Measurements from ENCODE around the gene FGF8.

Gene FGF8

DNA sequence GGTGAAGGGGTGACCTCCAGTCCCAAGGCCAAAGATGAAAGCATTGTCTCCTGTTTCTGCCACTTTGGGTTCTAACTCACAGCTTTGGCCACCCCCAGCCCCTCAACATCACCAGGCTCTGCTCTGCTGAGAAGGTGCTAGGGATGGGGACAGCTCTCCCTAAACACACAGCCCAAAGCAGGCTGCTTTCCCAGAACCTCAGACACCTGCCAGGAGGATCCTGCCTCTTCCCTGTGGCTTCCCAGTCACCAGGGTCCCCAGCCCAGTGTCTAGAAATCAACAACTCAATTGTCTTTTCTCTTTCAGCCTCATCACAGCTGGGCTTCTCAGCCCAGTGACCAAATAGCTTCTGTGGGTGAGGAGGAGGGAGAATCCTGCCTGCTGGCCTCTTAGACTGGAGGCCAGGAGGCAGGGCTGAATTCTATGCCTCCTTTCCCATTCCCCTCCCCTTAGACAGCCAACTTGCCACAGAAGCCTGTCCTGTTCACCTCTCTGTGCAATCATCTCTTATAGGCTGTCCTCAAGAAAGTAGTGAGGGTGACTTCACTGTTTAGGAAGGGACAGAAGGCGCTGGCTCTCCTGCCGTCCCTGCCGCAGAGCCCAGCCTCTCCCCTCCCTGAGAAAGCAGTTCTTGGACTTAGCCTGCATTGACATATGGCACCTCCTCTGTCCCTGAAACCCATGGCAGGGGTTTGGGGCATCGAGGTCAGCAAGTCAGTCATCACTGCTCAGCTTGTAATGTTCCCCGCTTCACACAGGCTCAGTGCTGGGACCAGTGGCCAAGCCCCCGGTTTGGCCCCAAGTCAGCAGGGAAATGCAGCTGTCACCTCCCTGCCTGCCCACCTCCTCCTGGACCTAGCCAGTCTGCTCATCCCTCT lies 3.7 kb downstream of the FGF8 start:
- Histone ChIP-seq H3K4me3 (no peak overlapping the region), H3K27ac (no peak overlapping the region)
- TF ChIP-seq CTCF (IDR thresholded peaks at IDR 0.05): no peak
- DNase-seq (ENCODE audit: low spot score): peak; percentile 53

GRCh38 chr10:101771380-101771779 lies 4.5 kb downstream of the FGF8 start:
- DNase-seq (ENCODE audit: low spot score): peak; percentile 57
- Histone ChIP-seq H3K27ac (no peak overlapping the region), H3K4me3 (no peak overlapping the region)
- no peak for TF ChIP-seq CTCF (IDR thresholded peaks at IDR 0.05)

DNA sequence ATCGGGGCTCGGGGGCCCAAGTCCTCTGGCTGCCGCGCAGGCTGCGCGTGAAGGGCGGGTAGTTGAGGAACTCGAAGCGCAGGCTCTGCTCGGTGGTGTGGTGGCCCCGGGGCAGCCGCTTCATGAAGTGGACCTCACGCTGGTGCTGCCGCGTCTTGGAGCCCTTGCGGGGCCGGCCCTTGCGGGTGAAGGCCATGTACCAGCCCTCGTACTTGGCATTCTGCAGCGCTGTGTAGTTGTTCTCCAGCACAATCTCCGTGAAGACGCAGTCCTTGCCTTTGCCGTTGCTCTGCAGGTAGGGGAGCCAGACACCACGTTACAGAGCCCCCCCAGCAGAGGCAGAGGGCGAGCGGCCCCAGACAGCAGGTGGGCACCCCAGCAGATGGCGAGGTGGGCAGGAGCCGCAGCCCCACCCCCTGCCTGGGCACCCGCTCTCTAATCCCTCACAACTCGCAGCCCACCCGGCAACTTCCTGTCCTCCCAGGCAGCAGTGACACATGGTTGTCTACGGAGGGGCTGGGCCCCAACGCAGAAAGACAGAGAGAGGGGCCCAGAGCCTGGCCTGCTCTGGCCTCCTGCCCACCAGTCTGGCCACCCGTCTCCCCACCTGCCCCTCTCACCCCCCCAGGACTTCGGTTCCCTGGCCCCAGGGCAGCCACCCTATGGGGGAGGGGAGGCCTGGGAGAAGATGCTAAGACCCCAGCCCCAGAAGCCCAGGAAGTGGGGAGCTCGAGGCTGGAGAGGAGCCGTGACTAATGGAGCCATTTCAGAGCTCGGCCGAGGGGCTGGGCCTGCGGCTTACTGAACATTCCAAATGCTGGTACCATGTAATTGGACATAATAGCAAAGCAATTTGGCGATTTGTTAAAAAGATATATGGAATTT lies 5.3 kb downstream of the FGF8 start:
- DNase-seq (ENCODE audit: low spot score): peak; percentile 69

DNA sequence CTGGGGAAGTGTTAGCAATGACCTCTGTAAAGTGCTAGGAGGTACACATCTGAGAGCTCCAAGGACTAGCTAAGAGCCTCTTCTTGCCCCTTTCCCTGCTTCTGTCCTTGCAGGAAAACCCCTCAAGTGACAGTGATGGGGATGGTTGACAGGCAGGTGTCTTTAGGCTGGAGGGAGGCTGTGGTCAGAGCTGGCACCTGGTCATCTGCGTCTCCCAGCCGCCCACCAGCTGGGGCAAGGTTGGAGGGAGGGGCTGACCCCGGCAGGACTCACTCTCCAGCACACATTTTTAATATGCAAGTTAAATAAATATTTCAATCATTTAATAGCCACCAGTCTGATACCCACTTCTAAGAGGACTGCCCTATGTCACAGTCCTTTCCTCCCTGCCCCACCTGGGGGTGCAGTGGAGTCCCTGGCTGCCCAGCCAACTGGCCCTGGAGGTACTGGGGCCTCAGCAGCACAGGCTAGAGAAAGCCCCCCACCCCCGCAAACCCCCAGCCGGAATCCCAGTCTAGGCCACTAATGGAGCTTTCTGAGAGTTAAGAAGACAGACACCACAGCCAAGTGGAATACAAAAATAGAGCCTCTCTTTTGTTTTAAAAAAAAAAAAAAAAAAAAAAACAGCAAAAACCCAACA lies 6.3 kb downstream of the FGF8 start:
- Histone ChIP-seq H3K27ac (no peak overlapping the region), H3K4me3 (no peak overlapping the region)
- DNase-seq (ENCODE audit: low spot score): peak; percentile 69
- no peak for TF ChIP-seq CTCF (IDR thresholded peaks at IDR 0.05)

More for the DNA sequence above, 5.3 kb downstream of the FGF8 start:
- no peak overlapping the region for H3K27ac ChIP-seq
- no peak for TF ChIP-seq CTCF (IDR thresholded peaks at IDR 0.05)
- no peak overlapping the region for H3K4me3 ChIP-seq

- Histone ChIP-seq H3K27ac (no peak overlapping the region), H3K4me3 (no peak overlapping the region)
- no peak for DNase-seq (ENCODE audit: low spot score)
- no peak for TF ChIP-seq CTCF (IDR thresholded peaks at IDR 0.05)
Observed at GRCh38 chr10:101768791-101769170, 7.1 kb downstream of the FGF8 start.

DNA sequence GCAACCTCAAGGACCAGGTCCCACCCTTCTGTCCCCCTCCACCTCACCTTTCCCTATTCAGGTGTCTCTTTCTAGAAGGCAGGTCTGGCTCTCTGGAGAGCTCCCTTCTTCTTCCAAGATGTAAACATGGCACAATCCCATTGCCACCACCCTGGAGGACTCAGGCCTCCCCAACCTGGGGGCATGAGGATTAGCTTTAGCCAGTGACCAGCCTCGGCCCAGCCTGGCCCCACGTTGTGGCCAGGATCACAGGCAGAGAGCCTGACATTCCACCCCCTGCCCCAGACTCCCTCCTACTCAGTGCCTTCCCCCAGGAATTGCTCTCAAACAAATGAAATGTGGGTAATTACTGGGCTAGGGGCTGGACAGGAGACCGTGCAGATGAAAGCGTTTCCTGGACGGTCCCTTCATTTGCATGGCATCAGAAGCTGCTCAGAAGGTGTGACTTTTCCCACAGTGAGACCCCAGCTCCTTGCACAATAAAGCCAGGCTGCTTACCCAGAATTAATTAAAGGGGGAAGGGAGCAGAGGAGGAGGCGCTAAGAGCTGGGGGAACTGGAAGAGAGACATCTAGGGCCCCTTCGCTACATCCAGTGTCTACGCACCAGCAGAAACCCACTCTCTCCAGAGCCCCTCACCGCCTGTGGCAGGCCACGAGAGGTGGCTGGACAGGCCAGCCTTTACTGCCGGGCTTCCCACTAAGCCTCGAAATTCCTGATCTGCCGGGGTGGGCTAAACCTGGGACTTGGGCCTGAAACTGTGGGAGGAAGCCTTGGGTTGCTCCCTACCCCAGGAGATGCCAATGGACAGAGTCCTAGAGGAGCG lies 7.7 kb downstream of the FGF8 start:
- TF ChIP-seq CTCF (IDR thresholded peaks at IDR 0.05): no peak
- H3K4me3 ChIP-seq: no peak overlapping the region
- H3K27ac ChIP-seq: no peak overlapping the region
- no peak for DNase-seq (ENCODE audit: low spot score)

Measured in coronary artery (tissue), 2 donors.